ENCODE data around the gene EID2.

Gene EID2

DNA sequence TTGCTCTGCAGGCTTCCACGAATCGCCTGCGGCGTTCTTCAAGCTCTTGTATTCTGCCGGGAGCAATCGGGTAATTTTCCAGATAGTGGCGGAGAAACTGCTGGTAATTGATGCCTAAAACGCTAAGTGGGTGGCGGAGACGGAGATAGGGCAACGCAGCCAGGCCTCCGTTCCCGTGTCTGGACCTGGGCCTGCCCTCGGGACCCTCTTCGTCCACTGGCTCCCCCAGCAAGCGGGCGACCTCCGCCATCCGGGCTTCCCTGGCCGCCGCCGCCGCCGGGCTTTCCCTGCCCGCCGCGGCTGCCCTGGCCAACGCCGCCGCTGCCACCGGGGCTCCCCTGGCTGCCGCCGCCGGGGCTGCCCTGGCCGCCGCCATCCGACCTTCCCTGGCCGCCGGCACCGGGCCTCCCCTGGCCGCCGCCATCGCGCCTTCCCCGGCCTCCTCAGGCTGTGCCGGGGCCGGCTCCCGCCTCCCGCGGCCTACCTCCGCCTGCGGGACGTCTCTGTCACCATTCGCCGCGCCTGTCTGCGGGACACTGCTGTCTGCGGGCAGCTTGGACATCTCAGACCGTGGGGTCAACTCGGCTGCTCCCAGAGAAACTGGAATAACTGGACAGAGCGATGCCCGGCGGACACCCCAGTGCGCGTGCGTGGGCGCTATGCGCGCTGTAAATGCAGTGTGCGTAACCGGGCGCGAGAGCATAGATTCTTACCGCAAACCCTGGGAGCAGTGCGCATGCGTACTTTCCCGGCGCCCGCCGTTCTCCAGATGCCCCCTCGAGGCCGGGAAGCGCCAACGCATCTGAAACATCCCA is at the start of gene EID2:
Gene EID2 (minus strand): TSS at position 644 of the 815 bp plus-strand sequence. CDS start 82 bp downstream, at position 562.
- ATAC-seq (ENCODE audit: low read depth) (peak; percentile 87), DNase-seq (ENCODE audit: low spot score) (peak; percentile 90)
- peaks cover 5% of the 10 kb centered on the region; the same call in 1 of the 2 replicates for H3K36me3 ChIP-seq (ENCODE audit: low read depth)
- no peaks in the 10 kb centered on the region for H3K9me3 ChIP-seq (ENCODE audit: severe bottlenecking)
- TF ChIP-seq, protein P1, sequence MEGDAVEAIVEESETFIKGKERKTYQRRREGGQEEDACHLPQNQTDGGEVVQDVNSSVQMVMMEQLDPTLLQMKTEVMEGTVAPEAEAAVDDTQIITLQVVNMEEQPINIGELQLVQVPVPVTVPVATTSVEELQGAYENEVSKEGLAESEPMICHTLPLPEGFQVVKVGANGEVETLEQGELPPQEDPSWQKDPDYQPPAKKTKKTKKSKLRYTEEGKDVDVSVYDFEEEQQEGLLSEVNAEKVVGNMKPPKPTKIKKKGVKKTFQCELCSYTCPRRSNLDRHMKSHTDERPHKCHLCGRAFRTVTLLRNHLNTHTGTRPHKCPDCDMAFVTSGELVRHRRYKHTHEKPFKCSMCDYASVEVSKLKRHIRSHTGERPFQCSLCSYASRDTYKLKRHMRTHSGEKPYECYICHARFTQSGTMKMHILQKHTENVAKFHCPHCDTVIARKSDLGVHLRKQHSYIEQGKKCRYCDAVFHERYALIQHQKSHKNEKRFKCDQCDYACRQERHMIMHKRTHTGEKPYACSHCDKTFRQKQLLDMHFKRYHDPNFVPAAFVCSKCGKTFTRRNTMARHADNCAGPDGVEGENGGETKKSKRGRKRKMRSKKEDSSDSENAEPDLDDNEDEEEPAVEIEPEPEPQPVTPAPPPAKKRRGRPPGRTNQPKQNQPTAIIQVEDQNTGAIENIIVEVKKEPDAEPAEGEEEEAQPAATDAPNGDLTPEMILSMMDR (IDR thresholded peaks at IDR 0.05; ENCODE audit: poor library complexity, severe bottlenecking) = peak; percentile 87
- peak within 1 kb of the TSS; percentile 96 for H3K4me3 ChIP-seq (ENCODE audit: severe bottlenecking)
- peaks cover 27% of the 10 kb centered on the region for H3K4me1 ChIP-seq (ENCODE audit: insufficient read depth, poor library complexity, severe bottlenecking)
- H3K27ac ChIP-seq (ENCODE audit: poor library complexity, severe bottlenecking) = peak within 1 kb of the TSS; percentile 52
- no peaks in the 10 kb centered on the region for H3K27me3 ChIP-seq (ENCODE audit: insufficient read depth, poor library complexity, severe bottlenecking)

GRCh38 chr19:39588066-39588465 is 48.1 kb upstream of the EID2 start:
- DNase-seq (ENCODE audit: low spot score) (no peak), ATAC-seq (ENCODE audit: low read depth) (no peak)
- Histone ChIP-seq H3K4me1 (ENCODE audit: insufficient read depth, poor library complexity, severe bottlenecking) (no peaks in the 10 kb centered on the region), H3K27me3 (ENCODE audit: insufficient read depth, poor library complexity, severe bottlenecking) (no peaks in the 10 kb centered on the region), H3K4me3 (ENCODE audit: severe bottlenecking) (no peak overlapping the region), H3K36me3 (ENCODE audit: low read depth) (no peaks in the 10 kb centered on the region), H3K27ac (ENCODE audit: poor library complexity, severe bottlenecking) (no peak overlapping the region), H3K9me3 (ENCODE audit: severe bottlenecking) (no peaks in the 10 kb centered on the region)
- TF ChIP-seq, protein P1 (IDR thresholded peaks at IDR 0.05; ENCODE audit: poor library complexity, severe bottlenecking) = no peak

DNA sequence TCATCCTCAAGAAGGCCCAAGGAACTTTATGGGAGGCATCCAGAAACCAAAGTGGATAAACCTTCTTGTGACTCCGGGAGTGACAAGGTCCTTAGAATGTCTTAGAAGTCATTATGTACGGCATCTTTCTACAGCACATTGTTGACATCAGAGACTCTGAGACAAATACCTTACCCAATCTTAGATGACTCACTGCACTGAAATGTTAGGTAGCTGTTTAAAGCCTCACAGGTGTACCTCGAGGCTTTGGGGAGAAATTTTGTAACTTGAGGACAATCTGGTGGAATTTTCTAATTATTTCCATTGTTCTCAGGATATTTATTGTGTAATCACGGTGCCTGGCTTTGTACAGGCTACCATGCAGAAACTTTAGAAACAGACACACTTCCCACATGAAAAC is 47.5 kb upstream of the EID2 start:
- TF ChIP-seq, protein P1 (IDR thresholded peaks at IDR 0.05; ENCODE audit: poor library complexity, severe bottlenecking) = no peak

DNA sequence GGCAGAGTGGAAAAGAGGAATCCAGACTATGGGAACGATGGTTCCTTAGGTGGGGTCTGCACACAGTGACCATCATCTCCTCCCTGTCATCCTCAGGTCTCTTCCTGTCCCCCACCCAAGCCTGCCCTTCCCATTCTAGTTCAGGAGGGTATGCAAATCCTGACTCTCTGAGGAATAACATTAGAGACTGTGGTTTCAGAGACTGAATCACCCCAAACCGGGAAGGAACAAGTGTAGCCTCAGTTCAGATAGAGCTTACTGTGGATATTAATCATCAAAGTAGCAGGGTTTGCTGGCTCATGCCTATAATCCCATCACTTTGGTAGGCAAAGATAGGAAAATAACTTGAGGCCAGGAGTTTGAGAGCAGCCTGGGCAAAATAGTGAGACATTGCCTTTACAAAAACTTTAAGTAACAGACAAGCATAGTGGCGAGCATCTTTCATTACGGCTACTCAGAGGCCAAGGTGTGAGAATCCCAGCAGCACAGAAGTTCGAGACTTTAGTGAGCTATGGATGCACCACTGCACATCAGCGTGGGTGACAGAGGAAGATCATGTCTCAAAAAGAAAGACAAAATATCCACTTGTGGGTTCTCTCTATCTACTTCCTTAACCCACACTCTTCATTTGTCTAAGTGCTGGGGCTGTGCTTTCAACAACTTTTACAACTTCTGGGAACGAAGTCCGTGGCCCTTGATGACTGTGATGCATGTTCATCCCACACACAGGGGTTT is 43.1 kb upstream of the EID2 start:
- no peak for DNase-seq (ENCODE audit: low spot score)
- no peaks in the 10 kb centered on the region for H3K9me3 ChIP-seq (ENCODE audit: severe bottlenecking)
- H3K27ac ChIP-seq (ENCODE audit: poor library complexity, severe bottlenecking) = no peak overlapping the region
- no peak for ATAC-seq (ENCODE audit: low read depth)
- TF ChIP-seq, protein P1 (IDR thresholded peaks at IDR 0.05; ENCODE audit: poor library complexity, severe bottlenecking) = no peak
- no peaks in the 10 kb centered on the region for H3K4me1 ChIP-seq (ENCODE audit: insufficient read depth, poor library complexity, severe bottlenecking)
- H3K4me3 ChIP-seq (ENCODE audit: severe bottlenecking) = no peak overlapping the region
- no peaks in the 10 kb centered on the region for H3K27me3 ChIP-seq (ENCODE audit: insufficient read depth, poor library complexity, severe bottlenecking)
- no peaks in the 10 kb centered on the region for H3K36me3 ChIP-seq (ENCODE audit: low read depth)

More for the DNA sequence above, 47.5 kb upstream of the EID2 start:
- H3K27me3 ChIP-seq (ENCODE audit: insufficient read depth, poor library complexity, severe bottlenecking) = no peaks in the 10 kb centered on the region
- peak; percentile 49 for ATAC-seq (ENCODE audit: low read depth)
- H3K27ac ChIP-seq (ENCODE audit: poor library complexity, severe bottlenecking) = no peak overlapping the region
- no peaks in the 10 kb centered on the region for H3K4me1 ChIP-seq (ENCODE audit: insufficient read depth, poor library complexity, severe bottlenecking)
- H3K36me3 ChIP-seq (ENCODE audit: low read depth) = no peaks in the 10 kb centered on the region
- no peak for DNase-seq (ENCODE audit: low spot score)
- H3K9me3 ChIP-seq (ENCODE audit: severe bottlenecking) = no peaks in the 10 kb centered on the region
- H3K4me3 ChIP-seq (ENCODE audit: severe bottlenecking) = no peak overlapping the region
